Left lung (tissue), 10 donors: ENCODE measurements around the gene LAMTOR2. TPM values are rescaled to one million over a fixed set of nuclear protein-coding genes. Genes with fewer than 3 reads are reported as not detected.
"Not testable (repeated sequence)": the region's sequence is repeated elsewhere in the genome, so short reads cannot be mapped to it uniquely, and the experiment has no call there.

ENCODE experiments used
- ATAC-seq: fragments of 200-7000 bp; cut with Tn5 transposase; one replicate; pipeline ENCODE4 v1.9.1; 2020; ENCODE audit warnings: moderate library complexity
- DNase-seq, 4 donors: peaks; one replicate each; pipeline ENCODE4 v3.0.0-alpha.2; 2013 to 2020
- H3K27ac ChIP-seq, 2 donors: fragments of 200-600 bp; sonication (generic) in 1 of 2; one replicate each; pipeline versions ENCODE4 v1.5.0 to v1.8.0; 2020 to 2021
- H3K27me3 ChIP-seq, 2 donors: fragments of 200-600 bp; sonication (generic) in 1 of 2; one replicate each; pipeline versions ENCODE4 v1.5.0 to v1.8.0; 2020 to 2021
- H3K36me3 ChIP-seq, 2 donors: fragments of 200-600 bp; sonication (generic) in 1 of 2; one replicate each; pipeline versions ENCODE4 v1.5.0 to v1.8.0; 2020 to 2021
- H3K4me1 ChIP-seq, 2 donors: fragments of 200-600 bp; one replicate each; pipeline ENCODE4 v1.8.0; 2021
- H3K4me3 ChIP-seq, 2 donors: fragments of 200-600 bp; sonication (generic) in 1 of 2; one replicate each; pipeline versions ENCODE4 v1.5.0 to v1.8.0; 2020 to 2021; ENCODE audit warnings: mild to moderate bottlenecking in 1 of 2
- H3K9me3 ChIP-seq, 2 donors: fragments of 200-600 bp; sonication (generic) in 1 of 2; one replicate each; pipeline versions ENCODE4 v1.5.0 to v1.8.0; 2020 to 2021
- intact Hi-C, 2 donors: fragments of 100-400 bp; cut with DNase I; formaldehyde crosslinking; loops; one replicate each; pipeline versions ENCODE4 v1.11.2 to v1.14.2; 2022
- polyA plus RNA-seq, 6 donors: library from polyadenylated mRNA; unstranded; fragments of 120-200 nt; gene quantifications; one replicate each; pipeline ENCODE4 v1.2.1, GENCODE V29; 2013; ENCODE audit not compliant: insufficient read length in 6 of 6
- total RNA-seq, 2 donors: library from RNA; stranded (reverse); fragmentation: NEBNext Ultra II Directional; extraction: Animal tissue kit (Norgen Biotek cat#: 25700); gene quantifications; one replicate each; pipeline ENCODE4 v1.2.1, GENCODE V29; 2021
- TF ChIP-seq, protein P1 (sequence below), 2 donors: fragments of 200-600 bp; sonication (generic) in 1 of 2; IDR thresholded peaks; one replicate each; pipeline versions ENCODE4 v1.5.0 to v1.8.0; 2021; ENCODE audit warnings: antibody characterized with exemption in 2 of 2
- donor health status: DM: no; HTN: yes; CAD: no.
- donor health status: DM: no; HTN: no; CAD: no.

The LAMTOR2 gene
- total and polyA plus RNA-seq, 8 donors = 39.0 to 71.0 (median 48.3) TPM

DNA sequence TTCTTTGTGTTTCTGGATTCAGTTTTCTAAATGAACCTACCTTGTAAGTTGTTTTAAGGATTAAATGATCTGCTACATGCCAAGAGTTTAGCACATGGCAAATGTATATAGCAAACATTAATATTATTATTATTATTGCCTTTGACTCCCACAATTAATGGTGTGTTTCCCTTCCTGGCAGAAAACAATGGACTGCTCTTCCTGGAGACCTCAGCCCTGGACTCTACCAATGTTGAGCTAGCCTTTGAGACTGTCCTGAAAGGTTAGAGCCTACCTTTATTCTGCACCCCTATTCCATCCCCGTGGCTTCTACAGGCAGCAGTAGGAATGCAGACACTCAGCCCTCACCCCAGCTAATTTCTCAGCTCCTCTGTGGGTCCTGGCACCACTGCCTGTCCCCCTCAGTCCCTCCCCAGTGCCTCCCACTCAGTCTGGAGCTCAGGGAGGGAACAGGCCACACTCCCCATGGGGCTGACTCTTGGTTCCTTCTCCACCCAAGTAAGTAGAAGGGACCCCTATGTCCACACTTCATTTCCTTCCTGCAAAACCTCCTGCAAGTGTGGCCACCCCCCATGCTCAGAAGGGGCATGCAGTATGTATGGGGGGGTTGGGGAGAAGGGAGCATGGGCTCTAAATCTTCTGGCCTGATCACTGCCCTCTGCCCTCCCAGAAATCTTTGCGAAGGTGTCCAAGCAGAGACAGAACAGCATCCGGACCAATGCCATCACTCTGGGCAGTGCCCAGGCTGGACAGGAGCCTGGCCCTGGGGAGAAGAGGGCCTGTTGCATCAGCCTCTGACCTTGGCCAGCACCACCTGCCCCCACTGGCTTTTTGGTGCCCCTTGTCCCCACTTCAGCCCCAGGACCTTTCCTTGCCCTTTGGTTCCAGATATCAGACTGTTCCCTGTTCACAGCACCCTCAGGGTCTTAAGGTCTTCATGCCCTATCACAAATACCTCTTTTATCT lies 15.2 kb downstream of the LAMTOR2 start:
- H3K27ac ChIP-seq = no peak overlapping the region
- H3K36me3 ChIP-seq = peaks cover 0 to 5% of the 10 kb centered on the region in 2 donors
- H3K4me1 ChIP-seq = peaks cover 0 to 8% of the 10 kb centered on the region in 2 donors
- TF ChIP-seq, protein P1, sequence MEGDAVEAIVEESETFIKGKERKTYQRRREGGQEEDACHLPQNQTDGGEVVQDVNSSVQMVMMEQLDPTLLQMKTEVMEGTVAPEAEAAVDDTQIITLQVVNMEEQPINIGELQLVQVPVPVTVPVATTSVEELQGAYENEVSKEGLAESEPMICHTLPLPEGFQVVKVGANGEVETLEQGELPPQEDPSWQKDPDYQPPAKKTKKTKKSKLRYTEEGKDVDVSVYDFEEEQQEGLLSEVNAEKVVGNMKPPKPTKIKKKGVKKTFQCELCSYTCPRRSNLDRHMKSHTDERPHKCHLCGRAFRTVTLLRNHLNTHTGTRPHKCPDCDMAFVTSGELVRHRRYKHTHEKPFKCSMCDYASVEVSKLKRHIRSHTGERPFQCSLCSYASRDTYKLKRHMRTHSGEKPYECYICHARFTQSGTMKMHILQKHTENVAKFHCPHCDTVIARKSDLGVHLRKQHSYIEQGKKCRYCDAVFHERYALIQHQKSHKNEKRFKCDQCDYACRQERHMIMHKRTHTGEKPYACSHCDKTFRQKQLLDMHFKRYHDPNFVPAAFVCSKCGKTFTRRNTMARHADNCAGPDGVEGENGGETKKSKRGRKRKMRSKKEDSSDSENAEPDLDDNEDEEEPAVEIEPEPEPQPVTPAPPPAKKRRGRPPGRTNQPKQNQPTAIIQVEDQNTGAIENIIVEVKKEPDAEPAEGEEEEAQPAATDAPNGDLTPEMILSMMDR (IDR thresholded peaks at IDR 0.05) = no peak
- H3K27me3 ChIP-seq = no peaks in the 10 kb centered on the region
- ATAC-seq (no peak), DNase-seq (no peak)
- intact Hi-C loops = no loop called here
- H3K9me3 ChIP-seq = no peaks in the 10 kb centered on the region
- no peak overlapping the region for H3K4me3 ChIP-seq

DNA sequence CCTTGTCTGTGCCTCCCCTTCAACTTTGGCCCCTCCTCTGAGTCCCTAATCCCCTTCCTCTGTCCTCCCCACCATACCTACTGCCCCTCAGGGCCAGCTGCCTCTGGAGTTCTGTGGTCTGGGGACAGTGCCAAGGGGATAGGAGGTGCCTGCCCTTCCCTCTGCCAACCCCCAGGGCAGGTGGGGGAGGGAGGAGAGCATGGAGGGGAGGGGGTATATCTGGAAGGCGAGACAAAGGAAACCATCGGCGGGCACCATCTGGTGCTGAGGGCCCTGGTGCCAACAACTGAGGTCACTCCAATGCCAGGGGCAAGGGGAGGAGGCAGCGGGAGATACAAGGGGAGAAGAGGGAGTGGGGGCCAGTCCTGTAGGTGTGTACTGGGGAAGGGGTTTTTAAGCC lies 16.0 kb downstream of the LAMTOR2 start:
- intact Hi-C loops = no loop called here
- peaks cover 0 to 5% of the 10 kb centered on the region in 2 donors for H3K36me3 ChIP-seq
- DNase-seq (no peak), ATAC-seq (no peak)
- no peaks in the 10 kb centered on the region for H3K27me3 ChIP-seq
- peaks cover 0 to 16% of the 10 kb centered on the region in 2 donors for H3K4me1 ChIP-seq
- H3K27ac ChIP-seq = no peak overlapping the region
- H3K9me3 ChIP-seq = no peaks in the 10 kb centered on the region
- H3K4me3 ChIP-seq = no peak overlapping the region
- TF ChIP-seq, protein P1 (IDR thresholded peaks at IDR 0.05) = no peak

DNA sequence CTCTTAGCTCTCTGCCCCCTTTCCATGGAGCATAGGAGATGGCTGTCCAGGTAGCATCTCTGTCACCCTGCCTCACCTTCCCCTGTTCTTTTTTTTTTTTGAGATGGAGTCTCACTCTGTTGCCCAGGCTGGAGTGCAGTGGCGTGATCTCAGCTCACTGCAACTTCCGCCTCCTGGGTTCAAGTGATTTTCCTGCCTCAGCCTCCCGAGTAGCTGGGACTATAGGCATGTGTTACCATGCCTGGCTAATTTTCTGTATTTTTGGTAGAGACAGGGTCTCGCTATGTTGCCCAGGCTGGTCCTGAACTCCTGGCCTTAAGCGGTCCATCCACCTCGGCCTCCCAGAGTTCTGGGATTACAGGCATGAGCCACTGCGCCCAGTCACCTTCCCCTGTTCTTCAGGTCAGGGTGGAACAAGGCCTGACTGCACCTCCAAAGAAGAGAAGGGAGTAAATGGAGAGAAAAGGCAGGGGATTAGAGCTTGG lies 16.8 kb downstream of the LAMTOR2 start:
- ATAC-seq, intact Hi-C loops, H3K4me3 ChIP-seq, H3K9me3 ChIP-seq, H3K27me3 ChIP-seq, H3K27ac ChIP-seq, DNase-seq, H3K36me3 ChIP-seq: not testable (repeated sequence)
- peaks cover 0 to 21% of the 10 kb centered on the region in 2 donors for H3K4me1 ChIP-seq

DNA sequence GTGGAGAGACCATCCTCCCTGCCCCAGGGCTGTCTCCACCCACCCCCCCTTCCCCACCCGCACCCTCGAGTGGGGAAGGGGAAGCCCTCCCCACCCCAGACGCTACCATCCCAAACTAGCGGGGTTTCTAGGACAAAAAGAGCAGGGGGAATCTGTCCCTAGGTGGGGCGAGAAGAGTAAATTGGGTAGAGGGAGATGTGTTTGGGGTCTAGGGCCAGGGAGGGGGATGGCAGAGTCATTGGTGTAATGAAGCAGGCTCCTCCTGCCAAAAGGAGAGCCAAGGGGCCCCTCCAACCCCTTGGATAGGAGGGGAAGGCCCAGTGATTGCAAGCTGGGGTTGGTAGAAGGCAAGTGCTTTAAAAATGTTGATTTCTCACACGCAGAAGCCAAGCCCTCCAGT lies 17.7 kb downstream of the LAMTOR2 start:
- no peak for DNase-seq
- H3K9me3 ChIP-seq = no peaks in the 10 kb centered on the region
- H3K4me1 ChIP-seq = peaks cover 0 to 22% of the 10 kb centered on the region in 2 donors
- peaks cover 0 to 5% of the 10 kb centered on the region in 2 donors for H3K36me3 ChIP-seq
- no peak for ATAC-seq
- no peak overlapping the region for H3K4me3 ChIP-seq
- no peak overlapping the region for H3K27ac ChIP-seq
- intact Hi-C loops = no loop called here
- H3K27me3 ChIP-seq = peaks cover 0 to 13% of the 10 kb centered on the region in 2 donors
- TF ChIP-seq, protein P1 (IDR thresholded peaks at IDR 0.05) = no peak

DNA sequence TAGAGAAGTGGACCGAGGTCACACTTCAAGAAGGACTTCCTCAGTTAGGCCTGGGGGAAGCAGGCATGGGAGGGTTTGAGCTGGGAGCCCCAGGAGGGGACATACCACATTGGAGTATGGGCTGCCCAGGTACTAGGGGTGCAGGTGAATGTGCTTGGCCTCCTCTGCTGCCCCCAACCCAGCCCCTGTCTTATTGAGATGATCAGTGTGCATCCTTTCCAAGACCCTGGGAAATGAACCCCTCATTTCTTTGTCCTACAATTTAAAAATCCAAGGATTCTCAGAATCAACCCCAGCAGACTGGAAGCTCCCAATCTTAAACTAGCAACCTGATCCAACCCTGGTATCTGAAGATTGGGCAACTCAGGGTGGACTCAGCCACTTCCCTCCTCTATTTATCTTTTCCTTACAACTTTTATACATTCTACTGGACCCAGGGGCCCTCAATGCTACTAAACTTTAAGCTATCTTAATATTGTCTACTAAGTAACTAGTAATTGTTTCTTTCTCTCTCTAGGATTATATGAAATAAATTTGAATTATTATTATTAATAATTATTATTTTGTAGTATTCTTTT lies 18.6 kb downstream of the LAMTOR2 start:
- H3K4me3 ChIP-seq = no peak overlapping the region
- peaks cover 0 to 14% of the 10 kb centered on the region in 2 donors for H3K27me3 ChIP-seq
- ATAC-seq = no peak
- H3K9me3 ChIP-seq = no peaks in the 10 kb centered on the region
- DNase-seq = no peak
- TF ChIP-seq, protein P1 (IDR thresholded peaks at IDR 0.05) = no peak
- H3K4me1 ChIP-seq = peaks cover 0 to 22% of the 10 kb centered on the region in 2 donors
- H3K36me3 ChIP-seq = peaks cover 0 to 5% of the 10 kb centered on the region in 2 donors
- no peak overlapping the region for H3K27ac ChIP-seq
- intact Hi-C loops = no loop called here
